ENCODE measurements around the gene PLEKHG4. TPM values are rescaled to one million over a fixed set of nuclear protein-coding genes. Genes with fewer than 3 reads are reported as not detected.

The PLEKHG4 gene
- total and polyA plus RNA-seq, 9 of the 15 experiments (the other 6 are each of a cell fraction or from before 2014, with no cell fraction given), result 3.7 to 36.8 (median 17.9) TPM

- peak; percentile 20 for TF ChIP-seq PHF20 (IDR thresholded peaks at IDR 0.05; ENCODE audit: partially characterized antibody)
- TF ChIP-seq THAP12 (CRISPR knock-in tag; IDR thresholded peaks at IDR 0.05), result peak; percentile 56; the same call in 1 of the 2 replicates
- no peak for TF ChIP-seq ZNF79 (CRISPR knock-in tag; IDR thresholded peaks at IDR 0.05; ENCODE audit: low read depth)
- TF ChIP-seq POLR2G (IDR thresholded peaks at IDR 0.05; ENCODE audit: low read depth, low read length), result peak; percentile 98
- TF ChIP-seq FIP1L1 (IDR thresholded peaks at IDR 0.05; ENCODE audit: low read depth, low read length, poor library complexity, severe bottlenecking), result peak; percentile 76
- peak; percentile 81; the same call in 1 of the 2 replicates for TF ChIP-seq FOXP4 (CRISPR knock-in tag; IDR thresholded peaks at IDR 0.05; ENCODE audit: borderline replicate concordance)
- TF ChIP-seq NR2C2 (CRISPR knock-in tag; IDR thresholded peaks at IDR 0.05), result peak; percentile 15; the same call in 1 of the 2 replicates
- TF ChIP-seq NR2C2 (tag; IDR thresholded peaks at IDR 0.05), result no peak
- peak; percentile 15; the same call in 1 of the 2 replicates for TF ChIP-seq PHF21A (IDR thresholded peaks at IDR 0.05; ENCODE audit: borderline replicate concordance, low read depth)
- TF ChIP-seq AFF1 (IDR thresholded peaks at IDR 0.05; ENCODE audit: low read depth in 1 of 2, partially characterized antibody in 2 of 2), result no peak
- peak; percentile 54; the same call in 1 of the 2 replicates for TF ChIP-seq PML (IDR thresholded peaks at IDR 0.05; ENCODE audit: low read length)
- no peak for TF ChIP-seq GTF2A2 (tag; IDR thresholded peaks at IDR 0.05)
- TF ChIP-seq ATF7 (IDR thresholded peaks at IDR 0.05), result no peak
- TF ChIP-seq TARDBP (IDR thresholded peaks at IDR 0.05), result peak; percentile 50; the same call in 1 of the 2 replicates
- no peak for TF ChIP-seq ZNF24 (IDR thresholded peaks at IDR 0.05)
- TF ChIP-seq PHB (CRISPR knock-in tag; IDR thresholded peaks at IDR 0.05), result 0 out of 2 replicates have a peak, but pooled peaks have one; percentile 69
- TF ChIP-seq CBX3 (IDR thresholded peaks at IDR 0.05; ENCODE audit: borderline replicate concordance in 1 of 2, low read length in 2 of 2), result peak in 1 of 2 experiments; percentile 49; a peak in 1 of 3 replicates
- TF ChIP-seq MAX (CRISPR knock-in tag; IDR thresholded peaks at IDR 0.05), result peak; percentile 82
- TF ChIP-seq ZNF589 (CRISPR knock-in tag; IDR thresholded peaks at IDR 0.05; ENCODE audit: low read depth), result no peak
These were observed 31.9 kb upstream of the PLEKHG4 start, which contains the start of gene FHOD1 (continued) for GRCh38 chr16:67247192-67248072.
